ENCODE results near the gene MFNG. TPM values are rescaled to one million over a fixed set of nuclear protein-coding genes. Genes with fewer than 3 reads are reported as not detected.

MFNG gene
- total RNA-seq, 6 donors from 2014 or later: 14.0 to 74.0 (median 45.9) TPM

DNA sequence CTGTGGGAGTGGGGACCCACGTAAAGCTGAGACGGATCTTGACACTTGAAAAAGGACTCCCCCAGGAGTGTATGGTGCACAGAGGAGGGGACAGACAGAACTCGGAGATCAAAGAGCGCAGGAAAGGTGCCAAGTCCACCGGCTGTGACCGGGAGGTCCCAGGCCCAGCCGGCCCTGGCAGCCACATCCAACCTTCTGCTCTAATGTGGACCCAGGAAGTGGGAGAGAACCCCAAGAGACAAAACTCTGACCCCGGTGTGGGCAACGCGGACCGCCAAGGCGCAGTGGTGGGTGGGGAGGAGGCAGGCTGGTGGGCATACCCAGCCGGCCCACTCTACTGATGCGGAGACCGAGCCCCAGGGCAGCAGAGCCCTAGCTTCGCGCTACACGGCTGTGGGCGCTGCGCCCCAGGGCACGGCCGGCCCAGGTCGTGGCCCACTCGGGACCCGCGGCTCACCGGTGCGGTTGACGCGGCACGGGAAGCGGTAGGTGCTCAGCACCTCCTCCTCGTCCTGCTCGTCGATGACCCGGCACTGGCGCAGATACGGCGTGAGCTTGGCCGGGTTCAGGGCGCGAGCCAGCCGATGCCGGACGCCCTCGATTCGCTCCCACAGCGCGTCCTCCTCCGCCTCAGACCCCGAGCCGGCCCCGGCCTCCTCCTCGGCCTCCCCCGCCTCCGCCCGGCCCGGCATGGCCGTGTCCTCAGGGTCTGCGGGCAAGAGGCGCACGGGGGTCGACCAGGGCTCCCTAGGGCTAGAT is 32.5 kb upstream of the MFNG start:
- peak overlapping the region; percentile 60 to 79 (median 72) for H3K4me3 ChIP-seq
- H3K27ac ChIP-seq: peak overlapping the region; percentile 62 to 81 (median 72)
- no peaks in the 10 kb centered on the region for H3K9me3 ChIP-seq
- peak in 1 of 2 donors; percentile 51 for ATAC-seq (ENCODE audit: low FRiP score in 2 of 2)
- WGBS, 2 donors: 39 to 58% methylated on average over 7 to 16 of the region's 63 CpGs
- H3K36me3 ChIP-seq: peaks cover 0 to 4% (median 0%) of the 10 kb centered on the region in 4 donors
- peaks cover 10 to 22% (median 18%) of the 10 kb centered on the region in 4 donors for H3K4me1 ChIP-seq
- peaks cover 0 to 14% (median 3%) of the 10 kb centered on the region in 4 donors for H3K27me3 ChIP-seq
- DNase-seq: no peak
- TF ChIP-seq CTCF (IDR thresholded peaks at IDR 0.05): no peak
- TF ChIP-seq POLR2AphosphoS5 (IDR thresholded peaks at IDR 0.05): no peak
- no peak for TF ChIP-seq POLR2A (IDR thresholded peaks at IDR 0.05)
- TF ChIP-seq EP300 (IDR thresholded peaks at IDR 0.05): no peak

DNA sequence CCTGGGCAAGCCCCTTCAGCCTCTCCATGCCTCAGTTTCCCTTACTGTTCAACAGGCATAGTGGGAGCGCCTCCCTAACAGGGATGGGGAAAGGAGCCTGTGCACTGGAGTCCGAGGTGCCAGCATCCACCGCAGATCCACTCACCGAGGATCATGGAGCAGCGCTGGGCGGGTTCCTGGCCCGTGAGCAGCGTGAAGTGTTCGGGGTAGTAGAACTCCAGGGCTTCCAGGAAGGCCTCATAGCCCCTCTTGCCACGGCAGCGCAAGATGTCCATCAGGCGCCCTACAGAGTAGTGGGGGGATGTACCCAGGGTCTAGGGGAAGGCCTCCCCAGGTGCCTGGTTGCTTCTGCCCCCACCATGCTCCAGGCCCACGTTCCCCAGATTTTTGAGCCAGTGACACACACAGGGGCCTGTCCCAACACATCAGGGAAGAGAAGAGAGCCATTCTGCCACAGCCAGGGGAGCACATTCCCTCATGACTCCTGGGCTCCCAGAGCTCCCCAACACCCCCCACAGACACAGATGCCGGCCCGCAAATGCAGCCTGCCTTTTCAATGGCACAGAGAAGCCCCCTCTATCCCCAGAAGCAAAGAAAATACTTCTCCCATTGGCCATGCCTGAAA is 31.8 kb upstream of the MFNG start:
- Histone ChIP-seq H3K27me3 (peaks cover 0 to 14% (median 3%) of the 10 kb centered on the region in 4 donors), H3K9me3 (no peaks in the 10 kb centered on the region), H3K4me1 (peaks cover 10 to 22% (median 18%) of the 10 kb centered on the region in 4 donors), H3K4me3 (peak overlapping the region in 3 of 4 donors; percentile 60 to 79 (median 73)), H3K27ac (peak overlapping the region; percentile 62 to 81 (median 72)), H3K36me3 (peaks cover 0 to 4% (median 0%) of the 10 kb centered on the region in 4 donors)
- WGBS, 2 donors: 58 to 72% methylated on average over 2 to 15 of the region's 15 CpGs
- DNase-seq (no peak), ATAC-seq (ENCODE audit: low FRiP score in 2 of 2) (no peak)
- TF ChIP-seq EP300 (IDR thresholded peaks at IDR 0.05) (no peak), CTCF (IDR thresholded peaks at IDR 0.05) (no peak), POLR2A (IDR thresholded peaks at IDR 0.05) (no peak), POLR2AphosphoS5 (IDR thresholded peaks at IDR 0.05) (no peak)

- H3K27ac ChIP-seq: no peak overlapping the region
- H3K36me3 ChIP-seq: peaks cover 0 to 4% (median 0%) of the 10 kb centered on the region in 4 donors
- TF ChIP-seq CTCF (IDR thresholded peaks at IDR 0.05) (no peak), POLR2AphosphoS5 (IDR thresholded peaks at IDR 0.05) (no peak), POLR2A (IDR thresholded peaks at IDR 0.05) (no peak), EP300 (IDR thresholded peaks at IDR 0.05) (no peak)
- peaks cover 22 to 36% (median 26%) of the 10 kb centered on the region in 4 donors for H3K4me1 ChIP-seq
- ATAC-seq (ENCODE audit: low FRiP score in 2 of 2): no peak
- H3K9me3 ChIP-seq: no peaks in the 10 kb centered on the region
- 95 to 97% methylated on average over 1 of the region's 1 CpG for WGBS, 2 donors
- no peak overlapping the region for H3K4me3 ChIP-seq
- H3K27me3 ChIP-seq: peaks cover 0 to 14% (median 3%) of the 10 kb centered on the region in 4 donors
- no peak for DNase-seq
Measured at GRCh38 chr22:37516456-37516855, 30.3 kb upstream of the MFNG start.

- Histone ChIP-seq H3K4me1 (peaks cover 20 to 36% (median 23%) of the 10 kb centered on the region in 4 donors), H3K27ac (no peak overlapping the region), H3K9me3 (no peaks in the 10 kb centered on the region), H3K27me3 (peaks cover 0 to 14% (median 3%) of the 10 kb centered on the region in 4 donors), H3K4me3 (no peak overlapping the region), H3K36me3 (peaks cover 0 to 4% (median 0%) of the 10 kb centered on the region in 4 donors)
- ATAC-seq (ENCODE audit: low FRiP score in 2 of 2) (no peak), DNase-seq (no peak)
- 94 to 95% methylated on average over 19 to 22 of the region's 23 CpGs for WGBS, 2 donors
- TF ChIP-seq EP300 (IDR thresholded peaks at IDR 0.05) (no peak), POLR2A (IDR thresholded peaks at IDR 0.05) (no peak), CTCF (IDR thresholded peaks at IDR 0.05) (no peak), POLR2AphosphoS5 (IDR thresholded peaks at IDR 0.05) (no peak)
Measured at GRCh38 chr22:37515901-37516300, 29.7 kb upstream of the MFNG start.

Measured in upper lobe of left lung (tissue), 6 donors.